HEK293 (cell line): ENCODE results near the gene STIM2.

Source experiments
- CTCF ChIA-PET: fragments of 350-600 bp; formaldehyde crosslinking; extraction: SDS; loops from one replicate; lab custom pipeline; 2021; ENCODE audit warnings: antibody characterized with exemption; lab: Yijun Ruan, JAX
- POLR2A ChIA-PET: fragments of 300-600 bp; formaldehyde crosslinking; extraction: SDS; loops from one replicate; lab custom pipeline; 2020; ENCODE audit warnings: antibody characterized with exemption, inconsistent platforms; lab: Yijun Ruan, JAX
- H3K27ac ChIP-seq: fragments of 200-500 bp; sonication (Bioruptor generic); 2 replicates; pipeline ENCODE4 v1.5.1; 2014; ENCODE audit warnings: low read depth, low read length, control low read depth, inconsistent platforms; ENCODE audit errors: extremely low read depth
- H3K36me3 ChIP-seq, 2 experiments: fragments of 200-500 bp in 1 of 2; sonication (Bioruptor generic) in 1 of 2; 1 replicate in 1 of 2; 2 replicates in 1 of 2; pipeline ENCODE4 v1.5.1; 2014 to 2017; ENCODE audit warnings: inconsistent platforms in 2 of 2, low read length in 2 of 2; ENCODE audit not compliant: control insufficient read depth in 2 of 2, insufficient read depth in 1 of 2
- H3K4me1 ChIP-seq: fragments of 200-500 bp; sonication (Bioruptor generic); 2 replicates; pipeline ENCODE4 v1.5.1; 2014; ENCODE audit warnings: mild to moderate bottlenecking, low read length, inconsistent platforms; ENCODE audit not compliant: control insufficient read depth, insufficient read depth
- H3K4me3 ChIP-seq: 2 replicates; pipeline ENCODE4 v1.5.1; 2011; ENCODE audit warnings: low read depth, mild to moderate bottlenecking, control low read depth, low read length, moderate library complexity
- H3K9me3 ChIP-seq: fragments of 200-500 bp; sonication (Bioruptor generic); 2 replicates; pipeline ENCODE4 v1.5.1; 2014; ENCODE audit warnings: low read depth, low read length, inconsistent platforms; ENCODE audit not compliant: control insufficient read depth, insufficient read depth
- AEBP2 ChIP-seq: fragments of 450-650 bp; formaldehyde crosslinking; IDR thresholded peaks from 2 replicates; pipeline ENCODE4 v1.5.1; 2016; ENCODE audit warnings: missing biosample characterization, missing genetic modification characterization, borderline replicate concordance
- GLIS2 ChIP-seq: fragments of 450-650 bp; formaldehyde crosslinking; IDR thresholded peaks from 2 replicates; pipeline ENCODE4 v1.5.1; 2016; ENCODE audit warnings: missing biosample characterization, missing genetic modification characterization
- HOXA7 ChIP-seq: sonication (generic); formaldehyde crosslinking; IDR thresholded peaks from 2 replicates; pipeline ENCODE4 v1.8.1; 2022; ENCODE audit warnings: missing genetic modification reagents, borderline replicate concordance
- REST ChIP-seq: fragments of 450-650 bp; formaldehyde crosslinking; IDR thresholded peaks from 2 replicates; pipeline ENCODE4 v1.5.1; 2016; ENCODE audit warnings: missing biosample characterization, missing genetic modification characterization
- SP3 ChIP-seq: fragments of 450-650 bp; formaldehyde crosslinking; IDR thresholded peaks from 2 replicates; pipeline ENCODE4 v1.5.1; 2016; ENCODE audit warnings: missing biosample characterization, missing genetic modification characterization
- TRIM28 ChIP-seq: IDR thresholded peaks from 2 replicates; pipeline ENCODE4 v1.6.1; 2011; ENCODE audit warnings: low read length, control low read depth, borderline replicate concordance
- WT1 ChIP-seq: fragments of 450-650 bp; formaldehyde crosslinking; IDR thresholded peaks from 2 replicates; pipeline ENCODE4 v1.5.1; 2016; ENCODE audit warnings: missing biosample characterization, missing genetic modification characterization
- ZBTB11 ChIP-seq: fragments of 450-650 bp; formaldehyde crosslinking; conservative IDR thresholded peaks from 2 replicates; pipeline ENCODE4 v1.5.1; 2016; ENCODE audit warnings: low read depth, missing biosample characterization, missing genetic modification characterization
- ZBTB48 ChIP-seq: fragments of 450-650 bp; formaldehyde crosslinking; IDR thresholded peaks from 2 replicates; pipeline ENCODE4 v1.5.1; 2016; ENCODE audit warnings: missing biosample characterization, missing genetic modification characterization
- ZBTB49 ChIP-seq: fragments of 450-650 bp; formaldehyde crosslinking; IDR thresholded peaks from 2 replicates; pipeline ENCODE4 v1.5.1; 2016; ENCODE audit warnings: missing biosample characterization, missing genetic modification characterization, low read depth
- ZEB2 ChIP-seq: fragments of 450-650 bp; formaldehyde crosslinking; IDR thresholded peaks from 2 replicates; pipeline ENCODE4 v1.5.1; 2016; ENCODE audit warnings: missing biosample characterization, missing genetic modification characterization
- ZNF146 ChIP-seq: fragments of 450-650 bp; formaldehyde crosslinking; IDR thresholded peaks from 2 replicates; pipeline ENCODE4 v1.5.1; 2016; ENCODE audit warnings: missing biosample characterization, missing genetic modification characterization
- ZNF426 ChIP-seq: fragments of 450-650 bp; formaldehyde crosslinking; IDR thresholded peaks from 2 replicates; pipeline ENCODE4 v1.5.1; 2017; ENCODE audit warnings: missing biosample characterization, missing genetic modification characterization, mild to moderate bottlenecking, inconsistent platforms, moderate library complexity
- ZNF558 ChIP-seq: fragments of 450-650 bp; formaldehyde crosslinking; IDR thresholded peaks from 2 replicates; pipeline ENCODE4 v1.5.1; 2016; ENCODE audit warnings: missing biosample characterization, missing genetic modification characterization
- ZNF621 ChIP-seq: fragments of 450-650 bp; formaldehyde crosslinking; IDR thresholded peaks from 2 replicates; pipeline ENCODE4 v1.5.1; 2017; ENCODE audit warnings: missing biosample characterization, missing genetic modification characterization
- ZNF677 ChIP-seq: fragments of 450-650 bp; IDR thresholded peaks from 2 replicates; pipeline ENCODE4 v1.5.0; 2018; ENCODE audit warnings: missing biosample characterization, mild to moderate bottlenecking, missing genetic modification characterization, moderate library complexity
- ZNF701 ChIP-seq: fragments of 450-650 bp; formaldehyde crosslinking; IDR thresholded peaks from 2 replicates; pipeline ENCODE4 v1.5.1; 2016; ENCODE audit warnings: missing biosample characterization, missing genetic modification characterization
- ZNF747 ChIP-seq: fragments of 450-650 bp; formaldehyde crosslinking; IDR thresholded peaks from 2 replicates; pipeline ENCODE4 v1.5.1; 2016; ENCODE audit warnings: missing biosample characterization, missing genetic modification characterization
- ZNF768 ChIP-seq: fragments of 450-650 bp; formaldehyde crosslinking; IDR thresholded peaks from 2 replicates; pipeline ENCODE4 v1.5.1; 2018; ENCODE audit warnings: missing biosample characterization, mild to moderate bottlenecking, missing genetic modification characterization
- ZSCAN5A ChIP-seq: fragments of 450-650 bp; formaldehyde crosslinking; IDR thresholded peaks from 2 replicates; pipeline ENCODE4 v1.5.1; 2016; ENCODE audit warnings: missing biosample characterization, missing genetic modification characterization

The STIM2 gene

GRCh38 chr4:27055221-27055760 lies 194.7 kb downstream of the STIM2 start:
- Histone ChIP-seq H3K27ac (no peak overlapping the region), H3K4me1 (no peaks in the 10 kb centered on the region), H3K36me3 (no peaks in the 10 kb centered on the region), H3K4me3 (no peak overlapping the region), H3K9me3 (no peaks in the 10 kb centered on the region)
- TF ChIP-seq ZNF747 (tag by site-specific recombination), result no peak
- ChIA-PET POLR2A (no interaction called here), CTCF (interaction anchor here (0.6 kb wide), 1 partner anchor 1326 kb away, joined by 3 read pairs; no protein-coding TSS in a partner anchor)

- H3K36me3 ChIP-seq, result no peaks in the 10 kb centered on the region
- POLR2A ChIA-PET, result no interaction called here
- no peak overlapping the region for H3K27ac ChIP-seq
- no peak overlapping the region for H3K4me3 ChIP-seq
- no peaks in the 10 kb centered on the region for H3K4me1 ChIP-seq
- no peak for TF ChIP-seq AEBP2
- TF ChIP-seq ZNF621 (tag by site-specific recombination), result no peak
- no peak for TF ChIP-seq ZBTB49 (tag by site-specific recombination)
- no peak for TF ChIP-seq ZSCAN5A (tag by site-specific recombination)
- no peak for TF ChIP-seq ZNF146 (tag by site-specific recombination)
- no peak for TF ChIP-seq ZBTB48
- no peak for TF ChIP-seq REST (tag by site-specific recombination)
- TF ChIP-seq ZNF768 (tag by site-specific recombination), result no peak
- TF ChIP-seq SP3 (tag by site-specific recombination), result no peak
- no peak for TF ChIP-seq ZNF701 (tag by site-specific recombination)
- no peak for TF ChIP-seq ZNF558 (tag by site-specific recombination)
- TF ChIP-seq GLIS2 (tag by site-specific recombination), result no peak
- TF ChIP-seq ZNF426 (tag by site-specific recombination), result no peak
- TF ChIP-seq ZEB2, result no peak
- TF ChIP-seq ZNF677, result no peak
- no peak for TF ChIP-seq WT1 (tag by site-specific recombination)
- TF ChIP-seq TRIM28, result no peak
- TF ChIP-seq HOXA7 (CRISPR knock-in tag), result no peak
- no peak for TF ChIP-seq ZBTB11
- no peak for TF ChIP-seq ZNF747 (tag by site-specific recombination)
- TF ChIP-seq, all 188 proteins: peak for 0
- H3K9me3 ChIP-seq, result no peaks in the 10 kb centered on the region
- CTCF ChIA-PET, result no interaction called here
These were observed 195.6 kb downstream of the STIM2 start for GRCh38 chr4:27056281-27056680.
